Measurements from ENCODE around the gene MAPK8IP1.

Gene MAPK8IP1

DNA sequence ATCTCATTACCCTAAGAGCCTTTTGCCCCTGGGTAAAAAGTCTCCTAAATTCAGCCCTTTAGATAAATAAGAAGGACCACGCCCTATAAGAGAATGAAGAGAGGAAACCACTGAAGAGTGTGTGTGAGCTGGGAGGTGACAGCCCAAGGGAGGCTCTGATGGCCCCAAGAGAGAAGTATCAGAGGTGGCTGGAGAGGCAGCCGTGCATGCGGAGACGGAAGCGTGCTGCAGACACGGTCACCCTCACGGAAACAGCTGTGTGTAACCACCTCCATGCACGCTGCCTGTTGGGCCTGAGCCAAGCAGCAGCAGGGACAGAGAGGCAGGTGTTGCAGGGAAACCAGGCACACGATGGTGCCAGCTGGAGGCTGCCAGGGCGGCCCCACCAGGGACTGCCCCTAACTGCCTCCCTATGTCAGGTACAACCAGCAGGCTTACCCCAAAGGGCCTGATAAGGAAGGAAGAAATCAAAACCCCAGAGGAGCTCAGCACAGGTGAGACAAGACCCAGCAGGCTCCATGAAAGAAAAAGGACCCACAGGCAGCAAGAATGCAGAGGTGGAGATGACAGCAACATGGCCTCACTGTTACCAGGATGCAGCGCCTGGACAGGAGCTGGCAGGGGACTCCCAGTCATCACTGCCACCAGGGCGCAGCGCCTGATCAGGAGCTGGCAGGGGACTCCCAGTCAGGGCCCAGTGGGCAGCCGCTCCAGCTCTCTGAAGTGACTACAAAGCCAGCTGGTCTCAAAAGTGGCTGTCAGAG lies 44.8 kb downstream of the MAPK8IP1 start:
- TF ChIP-seq, protein P1, sequence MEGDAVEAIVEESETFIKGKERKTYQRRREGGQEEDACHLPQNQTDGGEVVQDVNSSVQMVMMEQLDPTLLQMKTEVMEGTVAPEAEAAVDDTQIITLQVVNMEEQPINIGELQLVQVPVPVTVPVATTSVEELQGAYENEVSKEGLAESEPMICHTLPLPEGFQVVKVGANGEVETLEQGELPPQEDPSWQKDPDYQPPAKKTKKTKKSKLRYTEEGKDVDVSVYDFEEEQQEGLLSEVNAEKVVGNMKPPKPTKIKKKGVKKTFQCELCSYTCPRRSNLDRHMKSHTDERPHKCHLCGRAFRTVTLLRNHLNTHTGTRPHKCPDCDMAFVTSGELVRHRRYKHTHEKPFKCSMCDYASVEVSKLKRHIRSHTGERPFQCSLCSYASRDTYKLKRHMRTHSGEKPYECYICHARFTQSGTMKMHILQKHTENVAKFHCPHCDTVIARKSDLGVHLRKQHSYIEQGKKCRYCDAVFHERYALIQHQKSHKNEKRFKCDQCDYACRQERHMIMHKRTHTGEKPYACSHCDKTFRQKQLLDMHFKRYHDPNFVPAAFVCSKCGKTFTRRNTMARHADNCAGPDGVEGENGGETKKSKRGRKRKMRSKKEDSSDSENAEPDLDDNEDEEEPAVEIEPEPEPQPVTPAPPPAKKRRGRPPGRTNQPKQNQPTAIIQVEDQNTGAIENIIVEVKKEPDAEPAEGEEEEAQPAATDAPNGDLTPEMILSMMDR (IDR thresholded peaks at IDR 0.05), result no peak

DNA sequence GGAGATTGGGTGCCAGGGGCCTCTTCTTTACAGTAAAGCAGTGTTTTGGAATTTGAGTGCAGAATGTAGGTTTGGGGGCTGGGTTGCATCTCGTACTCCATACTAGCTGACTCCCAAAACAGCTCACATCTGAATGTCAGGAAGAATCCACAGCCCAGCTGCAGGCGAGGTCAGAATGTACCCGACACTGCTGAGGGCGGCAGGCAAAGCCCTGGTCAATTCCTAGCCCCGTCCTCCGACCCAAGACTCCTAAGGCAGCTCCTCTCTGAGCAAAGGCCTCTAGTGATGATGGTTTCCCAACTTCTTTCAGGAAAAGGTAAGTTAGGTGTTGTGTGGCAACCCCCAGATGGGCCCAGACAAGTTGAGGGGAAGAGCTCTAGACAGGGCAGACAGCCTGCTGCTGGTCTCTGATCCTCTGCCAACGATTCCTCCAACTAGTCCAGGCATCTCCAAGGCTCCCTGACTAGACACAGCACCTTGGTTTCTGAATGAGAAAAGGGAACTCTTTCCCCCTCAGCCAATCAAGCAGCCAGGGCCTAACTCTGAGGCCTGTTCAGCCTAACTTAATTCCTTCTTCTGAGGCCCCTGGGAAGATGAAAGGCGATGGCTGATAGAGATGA lies 45.6 kb downstream of the MAPK8IP1 start:
- TF ChIP-seq, protein P1 (IDR thresholded peaks at IDR 0.05), result no peak

DNA sequence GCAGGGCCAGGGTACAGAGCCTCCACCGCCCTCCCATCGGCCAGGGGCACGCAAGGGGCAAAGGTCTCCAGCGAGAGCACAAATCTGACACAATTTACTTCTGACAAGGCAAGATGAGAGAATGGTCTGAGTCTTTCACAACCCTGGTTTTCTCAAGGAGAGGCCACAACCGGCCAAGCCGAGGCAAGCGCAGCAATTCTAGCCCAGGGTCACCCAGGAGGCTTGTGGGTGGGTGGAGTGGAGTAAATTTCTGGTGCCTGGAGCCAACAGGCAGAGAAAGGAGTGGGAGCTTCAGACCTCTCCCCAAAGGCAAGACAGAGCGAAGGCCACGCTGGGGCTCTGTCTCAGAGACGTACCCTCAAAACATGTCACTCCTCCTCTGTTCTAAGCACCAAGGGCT lies 46.3 kb downstream of the MAPK8IP1 start:
- TF ChIP-seq, protein P1 (IDR thresholded peaks at IDR 0.05), result no peak

DNA sequence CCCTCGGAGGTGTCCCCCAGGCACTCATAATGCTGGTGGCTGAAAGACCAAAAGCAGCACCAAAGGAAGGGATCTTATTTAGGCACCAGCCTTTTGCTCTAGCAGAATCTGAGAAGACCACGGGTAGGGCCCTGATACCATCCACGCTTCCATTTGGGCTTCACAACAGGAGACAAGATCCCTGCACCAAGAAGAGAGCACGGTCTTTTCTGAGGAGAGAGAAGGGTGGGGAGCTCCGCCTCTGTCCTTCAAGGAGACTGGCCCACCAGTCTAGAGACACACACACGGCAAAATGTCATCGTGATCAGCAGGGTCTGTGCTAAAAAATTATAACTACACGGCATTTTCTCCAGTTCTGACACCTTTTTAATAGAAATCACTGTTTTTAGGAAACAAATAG lies 46.8 kb downstream of the MAPK8IP1 start:
- TF ChIP-seq, protein P1 (IDR thresholded peaks at IDR 0.05), result no peak

DNA sequence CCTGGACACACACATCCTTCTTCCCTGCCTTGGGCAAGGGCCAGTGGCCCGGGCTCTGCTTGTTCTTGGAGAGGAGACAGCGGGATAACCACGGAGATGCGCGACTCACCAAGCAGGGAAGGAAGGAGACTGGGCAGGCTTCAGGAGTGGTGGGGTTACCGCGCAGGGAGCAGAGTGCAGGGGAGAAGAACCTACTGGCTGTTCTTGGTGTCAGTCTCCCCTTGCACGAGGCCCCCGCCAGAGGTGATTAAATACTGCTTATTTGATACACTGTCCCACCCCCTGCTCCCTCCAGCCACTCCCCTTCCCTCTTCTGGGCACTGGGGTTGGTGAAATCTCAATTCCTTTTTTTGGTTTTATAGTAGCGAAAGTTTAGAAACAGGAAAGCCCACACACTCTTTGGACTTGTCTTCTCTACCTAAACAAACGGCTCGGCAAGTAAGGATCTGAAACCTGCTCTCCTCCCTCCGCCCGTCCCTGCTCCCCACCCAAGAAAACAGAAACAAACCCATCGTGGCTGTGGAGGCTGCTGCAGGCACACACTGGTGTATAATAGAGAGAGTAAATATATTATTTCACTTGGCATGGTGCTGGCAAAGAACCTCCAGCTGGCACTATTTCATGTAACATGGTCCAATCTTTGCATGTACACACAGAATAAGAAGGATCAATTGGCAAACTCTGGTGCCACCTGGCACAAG lies 47.8 kb downstream of the MAPK8IP1 start:
- TF ChIP-seq, protein P1 (IDR thresholded peaks at IDR 0.05), result no peak

DNA sequence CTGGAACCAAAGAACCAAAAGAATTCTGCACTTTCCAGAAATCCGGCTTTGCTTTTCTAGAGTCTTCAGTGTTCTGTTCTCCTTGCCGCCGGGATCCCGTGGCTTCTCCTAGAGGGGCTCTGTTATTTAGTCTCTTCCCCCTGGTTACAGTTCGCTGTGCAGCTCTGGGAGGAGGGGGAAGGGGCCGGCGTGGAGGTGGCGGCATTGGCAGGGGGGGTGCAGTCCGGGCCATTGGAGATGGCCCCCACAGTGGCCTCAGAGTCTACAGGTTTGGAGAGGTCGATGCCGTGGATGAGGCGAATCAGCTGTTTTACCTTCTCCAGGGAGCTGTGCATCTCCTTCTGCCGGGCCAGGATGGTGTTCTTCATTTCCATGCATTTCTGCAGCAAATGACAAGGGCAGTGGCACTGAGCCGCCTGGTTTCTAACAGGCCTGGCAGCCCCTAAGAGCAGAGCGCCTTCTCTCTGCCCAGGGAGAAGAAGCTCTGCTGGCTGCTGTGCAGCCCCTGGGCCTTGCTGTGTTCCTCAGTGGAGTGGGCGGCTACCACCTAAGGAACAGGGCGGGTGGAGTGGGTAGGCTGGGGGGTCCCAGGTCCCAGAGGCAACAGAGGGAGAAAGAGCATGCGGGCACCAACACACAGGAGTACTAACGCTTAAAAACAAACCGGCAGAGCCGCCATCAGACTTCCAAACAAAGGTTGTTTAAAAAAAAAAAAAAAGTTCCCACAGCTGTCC lies 48.6 kb downstream of the MAPK8IP1 start:
- TF ChIP-seq, protein P1 (IDR thresholded peaks at IDR 0.05), result no peak

DNA sequence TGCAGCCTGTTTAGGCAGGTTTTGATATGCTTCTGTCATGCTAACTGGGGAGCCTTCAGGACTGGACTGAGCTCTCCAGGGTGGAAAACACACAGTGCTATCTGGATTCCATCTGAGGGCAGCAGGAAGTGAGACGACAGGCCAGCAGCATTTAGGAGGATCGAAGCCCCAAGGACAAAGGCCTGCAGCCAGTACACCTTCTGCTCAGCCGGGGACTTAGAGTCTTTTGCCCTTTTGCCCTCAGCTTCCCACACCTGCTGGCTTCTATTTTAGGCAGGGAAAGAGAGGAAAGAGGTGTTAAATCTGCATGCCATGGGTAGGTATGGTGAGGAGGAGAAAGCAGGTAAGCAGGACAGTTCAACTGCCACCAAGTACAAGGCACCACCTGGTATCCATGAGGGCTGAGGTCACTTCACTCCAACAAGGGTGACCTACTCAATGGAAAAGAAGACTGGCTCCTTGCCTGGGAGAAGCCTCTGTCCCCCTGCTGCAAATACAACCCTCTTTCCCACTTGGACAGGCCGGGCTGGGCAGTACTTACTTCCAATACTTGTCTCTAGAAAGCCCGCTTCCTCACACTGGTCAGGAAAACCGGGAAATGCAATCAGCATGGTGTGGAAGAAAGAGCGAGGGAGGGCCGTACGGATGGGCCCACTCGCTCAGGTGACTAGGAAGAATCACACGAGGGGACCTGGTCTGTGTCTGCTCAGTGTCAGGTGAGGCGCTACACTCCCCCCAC lies 49.3 kb downstream of the MAPK8IP1 start:
- TF ChIP-seq, protein P1 (IDR thresholded peaks at IDR 0.05), result no peak

Data from LNCAP (cell line).